ENCODE data around the gene NTSR2. TPM values are rescaled to one million over a fixed set of nuclear protein-coding genes. Genes with fewer than 3 reads are reported as not detected.

The NTSR2 gene
- total RNA-seq, 2 donors from 2014 or later, result not detected

GRCh38 chr2:11616851-11617415 lies 53.1 kb downstream of the NTSR2 start:
- Mint-ChIP-seq H3K9me3 (no peaks in the 10 kb centered on the region), H3K27ac (no peak overlapping the region), H3K4me3 (no peak overlapping the region), H3K4me1 (ENCODE audit: low read depth) (no peaks in the 10 kb centered on the region), H3K36me3 (ENCODE audit: insufficient read depth in 2 of 2) (no peaks in the 10 kb centered on the region), H3K27me3 (ENCODE audit: low read depth) (no peaks in the 10 kb centered on the region)
- ATAC-seq (replicated peaks in 1 of 2) (no peak), DNase-seq (no peak)

- DNase-seq (no peak), ATAC-seq (replicated peaks in 1 of 2) (no peak)
- Mint-ChIP-seq H3K27me3 (ENCODE audit: low read depth) (no peaks in the 10 kb centered on the region), H3K36me3 (ENCODE audit: insufficient read depth in 2 of 2) (no peaks in the 10 kb centered on the region), H3K27ac (no peak overlapping the region), H3K4me1 (ENCODE audit: low read depth) (no peaks in the 10 kb centered on the region), H3K4me3 (no peak overlapping the region), H3K9me3 (no peaks in the 10 kb centered on the region)
Measured at GRCh38 chr2:11616097-11616687, 53.8 kb downstream of the NTSR2 start.

GRCh38 chr2:11615209-11615608 lies 54.8 kb downstream of the NTSR2 start:
- Mint-ChIP-seq H3K27me3 (ENCODE audit: low read depth) (no peaks in the 10 kb centered on the region), H3K36me3 (ENCODE audit: insufficient read depth in 2 of 2) (no peaks in the 10 kb centered on the region)

DNA sequence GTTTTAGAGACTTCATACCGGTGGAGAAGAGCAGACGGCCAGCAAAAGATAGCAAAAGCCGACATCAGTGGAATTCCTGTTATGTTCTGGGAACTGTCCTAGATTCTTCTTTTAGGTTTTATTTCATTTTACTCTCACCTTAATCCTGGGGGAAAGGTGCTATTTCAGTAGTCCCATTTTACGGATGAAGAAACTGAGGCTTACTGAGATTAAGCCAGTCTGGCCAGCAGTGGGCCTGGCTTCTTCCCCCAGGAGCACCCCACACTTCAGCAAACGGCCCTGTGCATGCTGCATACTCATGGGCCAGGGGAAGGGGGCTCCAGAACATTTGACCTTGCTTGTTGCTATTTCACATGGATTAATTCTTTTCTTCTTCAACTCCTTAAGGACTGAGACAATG lies 56.7 kb downstream of the NTSR2 start:
- Mint-ChIP-seq H3K36me3 (ENCODE audit: insufficient read depth in 2 of 2) (no peaks in the 10 kb centered on the region), H3K4me1 (ENCODE audit: low read depth) (no peaks in the 10 kb centered on the region), H3K9me3 (no peaks in the 10 kb centered on the region), H3K27ac (no peak overlapping the region), H3K4me3 (no peak overlapping the region), H3K27me3 (ENCODE audit: low read depth) (no peaks in the 10 kb centered on the region)
- DNase-seq (no peak), ATAC-seq (replicated peaks in 1 of 2) (no peak)

More at GRCh38 chr2:11615209-11615608, 54.8 kb downstream of the NTSR2 start:
- Mint-ChIP-seq H3K9me3 (no peaks in the 10 kb centered on the region), H3K4me3 (no peak overlapping the region), H3K27ac (no peak overlapping the region), H3K4me1 (ENCODE audit: low read depth) (no peaks in the 10 kb centered on the region)
- DNase-seq (no peak), ATAC-seq (replicated peaks in 1 of 2) (no peak)

DNA sequence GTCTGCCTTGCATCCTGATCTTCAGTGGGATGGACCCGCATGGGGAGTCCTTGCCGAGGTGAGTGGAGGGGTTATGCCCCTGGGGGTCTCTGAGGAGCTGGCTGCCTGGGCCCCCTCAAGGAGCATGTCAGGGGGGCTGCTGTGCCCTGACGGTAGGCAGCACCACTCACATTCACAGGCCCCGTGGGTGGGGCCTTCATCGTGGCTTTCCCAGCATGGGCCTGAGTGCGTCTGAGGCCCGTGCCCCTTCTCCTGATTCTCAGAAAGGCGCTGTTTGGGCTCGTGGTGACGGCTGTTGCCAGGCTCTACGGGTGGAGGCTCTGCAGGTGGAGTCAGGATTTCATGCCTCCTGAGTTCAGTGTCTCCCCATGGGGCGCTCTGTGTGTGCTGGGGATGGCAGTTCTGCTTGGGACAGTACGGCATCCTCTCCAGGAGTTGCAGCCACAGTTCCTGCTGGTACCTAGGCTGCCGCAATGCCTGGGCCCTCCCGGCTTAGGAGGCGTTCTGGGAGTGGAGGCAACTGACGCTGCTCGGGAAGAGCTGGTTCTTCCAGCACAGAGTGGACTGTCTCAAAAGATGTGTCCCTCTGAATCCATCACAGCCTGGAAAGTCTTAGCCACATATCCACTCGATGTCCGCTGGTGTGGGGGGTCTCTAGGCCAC lies 57.3 kb downstream of the NTSR2 start:
- H3K4me3 Mint-ChIP-seq, result no peak overlapping the region
- H3K4me1 Mint-ChIP-seq (ENCODE audit: low read depth), result no peaks in the 10 kb centered on the region
- no peaks in the 10 kb centered on the region for H3K36me3 Mint-ChIP-seq (ENCODE audit: insufficient read depth in 2 of 2)
- no peak overlapping the region for H3K27ac Mint-ChIP-seq
- ATAC-seq (replicated peaks in 1 of 2) (no peak), DNase-seq (no peak)
- H3K9me3 Mint-ChIP-seq, result no peaks in the 10 kb centered on the region
- H3K27me3 Mint-ChIP-seq (ENCODE audit: low read depth), result no peaks in the 10 kb centered on the region

DNA sequence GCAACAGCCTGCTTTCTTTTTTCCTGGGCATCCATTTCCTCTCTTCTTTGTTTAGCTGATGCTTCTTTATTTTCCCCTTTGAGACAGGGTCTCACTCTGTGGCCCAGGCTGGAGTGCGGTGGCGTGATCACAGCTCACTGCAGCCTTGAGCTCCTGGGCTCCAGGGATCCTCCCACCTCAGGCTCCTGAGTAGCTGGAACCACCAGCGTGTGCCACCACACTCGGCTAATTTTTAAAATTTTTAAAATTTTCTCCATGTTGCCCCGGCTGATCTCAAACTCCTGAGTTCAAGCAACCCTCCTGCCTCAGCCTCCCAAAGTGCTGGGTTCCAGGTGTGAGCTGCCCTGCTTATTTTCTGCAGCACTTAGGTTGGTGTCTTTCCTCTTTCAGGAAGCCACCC lies 58.7 kb downstream of the NTSR2 start:
- no peak overlapping the region for H3K27ac Mint-ChIP-seq
- H3K9me3 Mint-ChIP-seq, result no peaks in the 10 kb centered on the region
- H3K4me3 Mint-ChIP-seq, result no peak overlapping the region
- no peaks in the 10 kb centered on the region for H3K4me1 Mint-ChIP-seq (ENCODE audit: low read depth)
- H3K36me3 Mint-ChIP-seq (ENCODE audit: insufficient read depth in 2 of 2), result no peaks in the 10 kb centered on the region
- DNase-seq, result no peak
- no peak for ATAC-seq (replicated peaks in 1 of 2)
- H3K27me3 Mint-ChIP-seq (ENCODE audit: low read depth), result no peaks in the 10 kb centered on the region

- no peaks in the 10 kb centered on the region for H3K4me1 Mint-ChIP-seq (ENCODE audit: low read depth)
- H3K36me3 Mint-ChIP-seq (ENCODE audit: insufficient read depth in 2 of 2), result no peaks in the 10 kb centered on the region
- no peak overlapping the region for H3K4me3 Mint-ChIP-seq
- DNase-seq (no peak), ATAC-seq (replicated peaks in 1 of 2) (no peak)
- no peaks in the 10 kb centered on the region for H3K9me3 Mint-ChIP-seq
- H3K27ac Mint-ChIP-seq, result no peak overlapping the region
- H3K27me3 Mint-ChIP-seq (ENCODE audit: low read depth), result no peaks in the 10 kb centered on the region
Measured at GRCh38 chr2:11610624-11611242, 59.3 kb downstream of the NTSR2 start.

Other genes starting within 250 kb of the NTSR2 start
- gene E2F6, start 204.0 kb downstream of the NTSR2 start, total RNA-seq, result 1 to 10 TPM; 6.8 to 8.3 TPM
- 1 to 10 TPM; 2.2 to 2.4 TPM for gene GREB1, start 136.2 kb downstream of the NTSR2 start, total RNA-seq
- 10 to 100 TPM; 45.4 to 63.2 TPM for gene LPIN1, start 76.4 kb upstream of the NTSR2 start, total RNA-seq